Suprapubic skin (tissue), 3 donors: ENCODE data around the gene L3MBTL4.

Experiments used
- POLR2AphosphoS5 ChIP-seq, 3 donors: sonication (generic); formaldehyde crosslinking; IDR thresholded peaks; one replicate each; pipeline ENCODE4 v1.6.1; 2017; ENCODE audit warnings: antibody characterized with exemption in 3 of 3
- TF ChIP-seq, protein P1 (sequence below), 2 donors: fragments of 200-600 bp in 1 of 2; fragments of 450-650 bp in 1 of 2; sonication (generic) in 1 of 2; IDR thresholded peaks; one replicate each; pipeline ENCODE4 v1.5.1; 2016 to 2019; ENCODE audit warnings: antibody characterized with exemption in 2 of 2, mild to moderate bottlenecking in 1 of 2, moderate library complexity in 1 of 2

DNA sequence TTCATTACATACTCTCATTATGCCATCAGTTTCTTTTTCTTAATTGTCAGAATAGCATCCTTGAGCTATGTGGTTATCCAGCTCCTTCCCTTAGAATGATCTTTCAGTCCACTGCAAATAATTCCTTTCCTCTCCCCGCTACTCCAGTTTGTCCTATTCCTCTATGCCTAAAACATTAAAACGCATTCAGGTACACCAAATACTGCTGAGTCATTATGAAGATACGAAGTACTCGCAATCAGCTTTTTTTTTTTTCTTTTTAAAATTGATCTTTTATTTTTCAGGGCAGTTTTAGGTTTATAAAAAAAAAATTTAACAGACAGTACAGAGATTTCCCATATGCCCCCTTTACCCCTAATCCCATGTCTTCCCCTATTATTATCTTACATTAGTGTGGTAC, 354.6 kb downstream of the L3MBTL4 start:
- TF ChIP-seq, protein P1, sequence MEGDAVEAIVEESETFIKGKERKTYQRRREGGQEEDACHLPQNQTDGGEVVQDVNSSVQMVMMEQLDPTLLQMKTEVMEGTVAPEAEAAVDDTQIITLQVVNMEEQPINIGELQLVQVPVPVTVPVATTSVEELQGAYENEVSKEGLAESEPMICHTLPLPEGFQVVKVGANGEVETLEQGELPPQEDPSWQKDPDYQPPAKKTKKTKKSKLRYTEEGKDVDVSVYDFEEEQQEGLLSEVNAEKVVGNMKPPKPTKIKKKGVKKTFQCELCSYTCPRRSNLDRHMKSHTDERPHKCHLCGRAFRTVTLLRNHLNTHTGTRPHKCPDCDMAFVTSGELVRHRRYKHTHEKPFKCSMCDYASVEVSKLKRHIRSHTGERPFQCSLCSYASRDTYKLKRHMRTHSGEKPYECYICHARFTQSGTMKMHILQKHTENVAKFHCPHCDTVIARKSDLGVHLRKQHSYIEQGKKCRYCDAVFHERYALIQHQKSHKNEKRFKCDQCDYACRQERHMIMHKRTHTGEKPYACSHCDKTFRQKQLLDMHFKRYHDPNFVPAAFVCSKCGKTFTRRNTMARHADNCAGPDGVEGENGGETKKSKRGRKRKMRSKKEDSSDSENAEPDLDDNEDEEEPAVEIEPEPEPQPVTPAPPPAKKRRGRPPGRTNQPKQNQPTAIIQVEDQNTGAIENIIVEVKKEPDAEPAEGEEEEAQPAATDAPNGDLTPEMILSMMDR (IDR thresholded peaks at IDR 0.05) = no peak
- TF ChIP-seq POLR2AphosphoS5 (IDR thresholded peaks at IDR 0.05) = no peak
